Measurements from ENCODE around the gene POLR3A. TPM values are rescaled to one million over a fixed set of nuclear protein-coding genes. Genes with fewer than 3 reads are reported as not detected.
"Not testable (repeated sequence)": the region's sequence is repeated elsewhere in the genome, so short reads cannot be mapped to it uniquely, and the experiment has no call there.

The POLR3A gene
- total RNA-seq, 1 experiment from 2014 or later: 38.0 TPM

DNA sequence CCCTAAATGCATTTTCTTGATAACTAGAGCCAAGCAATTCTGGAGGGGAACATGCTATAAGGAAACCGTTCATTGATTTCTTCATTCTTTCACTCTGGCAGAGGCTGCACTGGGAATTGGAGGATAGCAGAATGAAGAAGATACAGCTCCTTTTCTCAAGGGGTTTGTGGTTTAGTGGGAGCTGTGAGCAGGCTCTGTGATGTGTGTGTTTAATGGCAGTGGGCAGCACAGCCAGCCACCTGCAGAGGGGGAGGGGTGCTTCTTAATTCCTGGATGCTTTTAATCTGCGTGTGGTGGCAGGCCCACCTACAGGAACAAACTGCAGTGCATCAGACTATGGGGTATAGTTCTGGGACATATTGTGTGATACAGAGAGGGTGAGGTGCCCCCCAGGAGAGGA is 36.3 kb upstream of the POLR3A start:
- H3K27ac Mint-ChIP-seq: peak overlapping the region in 2 of 3 experiments; percentile 14 to 95; a peak in 2 of 7 replicates
- no peaks in the 10 kb centered on the region for H3K23me2 ChIP-seq (ENCODE audit: insufficient read length, low read depth, low read length, poor library complexity, severe bottlenecking)
- H2AFZ ChIP-seq (ENCODE audit: low read length): no peak overlapping the region

DNA sequence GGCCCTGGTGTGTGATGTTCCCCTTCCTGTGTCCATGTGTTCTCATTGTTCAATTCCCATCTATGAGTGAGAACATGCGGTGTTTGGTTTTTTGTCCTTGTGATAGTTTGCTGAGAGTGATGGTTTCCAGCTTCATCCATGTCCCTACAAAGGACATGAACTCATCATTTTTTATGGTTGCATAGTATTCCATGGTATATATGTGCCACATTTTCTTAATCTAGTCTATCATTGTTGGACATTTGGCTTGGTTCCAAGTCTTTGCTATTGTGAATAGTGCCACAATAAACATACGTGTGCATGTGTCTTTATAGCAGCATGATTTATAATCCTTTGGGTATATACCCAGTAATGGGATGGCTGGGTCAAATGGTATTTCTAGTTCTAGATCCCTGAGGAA is 35.6 kb upstream of the POLR3A start:
- not testable (repeated sequence) for DNase-seq

More for the DNA sequence above, 36.3 kb upstream of the POLR3A start:
- DNase-seq: no peak
- peak overlapping the region in 1 of 2 experiments; percentile 16; a peak in 1 of 5 replicates for H3K4me3 Mint-ChIP-seq
- Histone ChIP-seq H3K4me2 (ENCODE audit: insufficient read depth, insufficient read length, low read length) (no peak overlapping the region), H4K20me1 (ENCODE audit: control insufficient read depth, insufficient read depth, insufficient read length) (no peaks in the 10 kb centered on the region), H3K9me3 (ENCODE audit: control insufficient read depth, low read depth, low read length) (no peaks in the 10 kb centered on the region), H3K23ac (ENCODE audit: insufficient read length, low read depth, low read length) (no peak overlapping the region), H2BK20ac (ENCODE audit: low read depth, low read length, poor library complexity, severe bottlenecking) (no peak overlapping the region), H4K8ac (replicated peaks; ENCODE audit: insufficient read length, low read depth, low read length) (no peak overlapping the region), H3K4ac (ENCODE audit: low read depth, low read length) (no peak overlapping the region), H3K18ac (ENCODE audit: insufficient read length, low read depth, low read length) (no peak overlapping the region), H3K27me3 (ENCODE audit: insufficient read depth, low read length) (no peaks in the 10 kb centered on the region), H2AK5ac (ENCODE audit: insufficient read length, low read length) (no peak overlapping the region), H3K27ac (ENCODE audit: insufficient read length, low read depth, low read length) (no peak overlapping the region), H3K4me1 (ENCODE audit: insufficient read depth, low read length) (no peaks in the 10 kb centered on the region), H2BK120ac (ENCODE audit: low read depth, low read length, poor library complexity, severe bottlenecking) (no peak overlapping the region), H3K14ac (ENCODE audit: insufficient read depth, low read length) (no peak overlapping the region), H3K9ac (ENCODE audit: extremely low read depth, insufficient read length, low read length) (no peak overlapping the region), H3K79me1 (ENCODE audit: insufficient read depth, low read depth, low read length, poor library complexity, severe bottlenecking) (no peaks in the 10 kb centered on the region), H2BK12ac (ENCODE audit: insufficient read length, low read depth, low read length) (no peak overlapping the region), H4K5ac (ENCODE audit: insufficient read length, low read depth, low read length) (no peak overlapping the region), H4K91ac (ENCODE audit: insufficient read length, low read depth, low read length) (no peak overlapping the region), H2BK5ac (ENCODE audit: insufficient read length, low read length) (no peak overlapping the region), H2BK15ac (ENCODE audit: low read depth, low read length) (no peak overlapping the region), H3T11ph (ENCODE audit: low read length) (no peak overlapping the region), H3K79me2 (ENCODE audit: insufficient read depth, low read length) (no peaks in the 10 kb centered on the region), H3K56ac (ENCODE audit: insufficient read length, low read depth, low read length) (no peak overlapping the region)
- no peak for TF ChIP-seq CTCF (conservative IDR thresholded peaks at IDR 0.05)
- peaks cover 5% of the 10 kb centered on the region in 2 experiments; a peak in 3 of 4 replicates for H3K4me1 Mint-ChIP-seq
- WGBS (ENCODE audit: extremely low coverage, insufficient read length, low lambda C conversion rate): no CpG with 5 or more reads among the region's 2 CpGs
- H3K27me3 Mint-ChIP-seq (ENCODE audit: low read depth): no peaks in the 10 kb centered on the region
- no peaks in the 10 kb centered on the region for H3K36me3 Mint-ChIP-seq (ENCODE audit: insufficient read depth in 1 of 3, low read depth in 3 of 3)
- H3K9me3 Mint-ChIP-seq: no peaks in the 10 kb centered on the region

More for the DNA sequence above, 35.6 kb upstream of the POLR3A start:
- H3K4me1 ChIP-seq (ENCODE audit: insufficient read depth, low read length); H3K4me2 ChIP-seq (ENCODE audit: insufficient read depth, insufficient read length, low read length); H2BK5ac ChIP-seq (ENCODE audit: insufficient read length, low read length); H3K4me1 Mint-ChIP-seq; H3K56ac ChIP-seq (ENCODE audit: insufficient read length, low read depth, low read length); H2BK15ac ChIP-seq (ENCODE audit: low read depth, low read length); H3K36me3 Mint-ChIP-seq (ENCODE audit: insufficient read depth in 1 of 3, low read depth in 3 of 3); H4K8ac ChIP-seq (replicated peaks; ENCODE audit: insufficient read length, low read depth, low read length); H4K20me1 ChIP-seq (ENCODE audit: control insufficient read depth, insufficient read depth, insufficient read length); H3K79me2 ChIP-seq (ENCODE audit: insufficient read depth, low read length); H3K79me1 ChIP-seq (ENCODE audit: insufficient read depth, low read depth, low read length, poor library complexity, severe bottlenecking); H3K9ac ChIP-seq (ENCODE audit: extremely low read depth, insufficient read length, low read length); H2BK20ac ChIP-seq (ENCODE audit: low read depth, low read length, poor library complexity, severe bottlenecking); H3K27me3 Mint-ChIP-seq (ENCODE audit: low read depth); H3K9me3 ChIP-seq (ENCODE audit: control insufficient read depth, low read depth, low read length); H3K4me3 Mint-ChIP-seq; H3K4ac ChIP-seq (ENCODE audit: low read depth, low read length); H2AFZ ChIP-seq (ENCODE audit: low read length); H3K27ac ChIP-seq (ENCODE audit: insufficient read length, low read depth, low read length); H2BK12ac ChIP-seq (ENCODE audit: insufficient read length, low read depth, low read length); H2AK5ac ChIP-seq (ENCODE audit: insufficient read length, low read length); H3K27me3 ChIP-seq (ENCODE audit: insufficient read depth, low read length); H3K23me2 ChIP-seq (ENCODE audit: insufficient read length, low read depth, low read length, poor library complexity, severe bottlenecking); H4K91ac ChIP-seq (ENCODE audit: insufficient read length, low read depth, low read length); H3K18ac ChIP-seq (ENCODE audit: insufficient read length, low read depth, low read length); H3K27ac Mint-ChIP-seq; H3K14ac ChIP-seq (ENCODE audit: insufficient read depth, low read length); H3T11ph ChIP-seq (ENCODE audit: low read length); H2BK120ac ChIP-seq (ENCODE audit: low read depth, low read length, poor library complexity, severe bottlenecking); H3K23ac ChIP-seq (ENCODE audit: insufficient read length, low read depth, low read length); H3K9me3 Mint-ChIP-seq; H4K5ac ChIP-seq (ENCODE audit: insufficient read length, low read depth, low read length): not testable (repeated sequence)
- WGBS (ENCODE audit: extremely low coverage, insufficient read length, low lambda C conversion rate): no CpG with 5 or more reads among the region's 2 CpGs
